HepG2 (cell line): ENCODE measurements around the gene MAPK8IP3. TPM values are rescaled to one million over a fixed set of nuclear protein-coding genes. Genes with fewer than 3 reads are reported as not detected.

Source experiments
- NFYC ChIP-seq: IDR thresholded peaks from 2 replicates; pipeline ENCODE4 v1.6.1; 2016; ENCODE audit warnings: missing genetic modification reagents, missing compliant biosample characterization
- NR2F1 ChIP-seq, 2 experiments: fragments of 450-650 bp in 1 of 2; formaldehyde crosslinking in 1 of 2; IDR thresholded peaks; 2 replicates each; pipeline versions ENCODE4 v1.5.0 to v1.6.1; 2016 to 2020; ENCODE audit warnings: mild to moderate bottlenecking in 1 of 2, missing compliant biosample characterization in 1 of 2, missing genetic modification reagents in 1 of 2, moderate library complexity in 1 of 2
- NR2F2 ChIP-seq: IDR thresholded peaks from 2 replicates; pipeline ENCODE4 v1.6.1; 2012; ENCODE audit warnings: low read depth, inconsistent platforms, borderline replicate concordance
- NRL ChIP-seq: sonication (generic); formaldehyde crosslinking; IDR thresholded peaks from 2 replicates; pipeline ENCODE4 v1.5.0; 2020; ENCODE audit warnings: missing genetic modification reagents, mild to moderate bottlenecking, moderate library complexity, borderline replicate concordance
- SP1 ChIP-seq, 2 experiments: fragments of 450-650 bp in 1 of 2; sonication (generic) in 1 of 2; formaldehyde crosslinking in 1 of 2; IDR thresholded peaks; 2 replicates each; pipeline versions ENCODE4 v1.4.0 to v1.6.1; 2016 to 2020; ENCODE audit warnings: missing genetic modification reagents in 1 of 2
- SRSF1 ChIP-seq: fragments of 200-400 bp; formaldehyde crosslinking; optimal IDR thresholded peaks from 2 replicates; pipeline ENCODE3; 2017; ENCODE audit warnings: mild to moderate bottlenecking, low read depth, low read length, moderate library complexity
- TBX2 ChIP-seq: sonication (generic); formaldehyde crosslinking; IDR thresholded peaks from 2 replicates; pipeline ENCODE4 v1.5.0; 2020; ENCODE audit warnings: missing genetic modification reagents, mild to moderate bottlenecking, borderline replicate concordance
- ZBTB37 ChIP-seq: sonication (generic); formaldehyde crosslinking; IDR thresholded peaks from 2 replicates; pipeline ENCODE4 v1.4.0; 2020; ENCODE audit warnings: mild to moderate bottlenecking, missing genetic modification reagents
- ZEB1 ChIP-seq: IDR thresholded peaks from 2 replicates; pipeline ENCODE4 v1.6.1; 2012; ENCODE audit warnings: mild to moderate bottlenecking, low read depth, inconsistent platforms; ENCODE audit not compliant: insufficient replicate concordance
- ZIK1 ChIP-seq: sonication (generic); formaldehyde crosslinking; IDR thresholded peaks from 2 replicates; pipeline ENCODE4 v1.5.0; 2020; ENCODE audit warnings: mild to moderate bottlenecking, low read depth, missing genetic modification reagents, borderline replicate concordance
- ZNF660 ChIP-seq: sonication (generic); formaldehyde crosslinking; IDR thresholded peaks from 2 replicates; pipeline ENCODE4 v1.5.1; 2020; ENCODE audit warnings: mild to moderate bottlenecking, low read depth, missing genetic modification reagents, borderline replicate concordance
- ZNF782 ChIP-seq: sonication (generic); formaldehyde crosslinking; IDR thresholded peaks from 2 replicates; pipeline ENCODE4 v1.4.0; 2020; ENCODE audit warnings: missing genetic modification reagents, mild to moderate bottlenecking, borderline replicate concordance
- polyA plus RNA-seq, 8 experiments: library from polyadenylated mRNA; depleted of rRNA in 3 of 8; stranded (reverse) in 7 of 8; unstranded in 1 of 8; fragments of >200 nt; fragmentation: Illumina TruSeq in 4 of 8; extraction: Trizol in 4 of 8; gene quantifications; 2 replicates each; pipeline versions ENCODE4 v1.2.1 to v1.2.3, GENCODE V29; 2011 to 2016; ENCODE audit warnings: low read depth in 4 of 8, missing spikeins in 1 of 8, mixed read lengths in 1 of 8; ENCODE audit not compliant: insufficient read depth in 1 of 8
- total RNA-seq, 5 experiments: library from RNA; depleted of rRNA; stranded (reverse); fragments of >200 nt; fragmentation: Illumina TruSeq; extraction: Trizol; gene quantifications; 2 replicates each; pipeline ENCODE4 v1.2.3, GENCODE V29; 2016; ENCODE audit warnings: low read depth in 1 of 5
- TF ChIP-seq, protein P1 (sequence below): sonication (generic); formaldehyde crosslinking; conservative IDR thresholded peaks from 2 replicates; pipeline ENCODE4 v1.8.0; 2022; ENCODE audit warnings: missing genetic modification reagents
- TF ChIP-seq, protein P2 (sequence below): sonication (generic); formaldehyde crosslinking; conservative IDR thresholded peaks from 2 replicates; pipeline ENCODE4 v1.4.0; 2020; ENCODE audit warnings: mild to moderate bottlenecking, missing genetic modification reagents, moderate library complexity
- TF ChIP-seq, protein P3 (sequence below): sonication (generic); formaldehyde crosslinking; IDR thresholded peaks from 2 replicates; pipeline ENCODE4 v1.5.0; 2020; ENCODE audit warnings: mild to moderate bottlenecking, missing genetic modification reagents
- TF ChIP-seq, protein P4 (sequence below): IDR thresholded peaks from 2 replicates; pipeline ENCODE4 v1.6.1; 2016; ENCODE audit warnings: low read depth

Gene MAPK8IP3
- total and polyA plus RNA-seq, 2 of the 13 experiments (the other 11 are each of a cell fraction or from before 2014, with no cell fraction given): 25.1 to 41.7 TPM

- TF ChIP-seq SRSF1 (peak; percentile 64), ZBTB37 (CRISPR knock-in tag) (peak; percentile 87), NR2F2 (0 out of 2 replicates have a peak, but pooled peaks have one; percentile 31), ZEB1 (peak; percentile 93), NR2F1 (CRISPR knock-in tag; IDR thresholded peaks at IDR 0.05) (peak; percentile 34 to 48; a peak in 3 of 4 replicates), TBX2 (CRISPR knock-in tag) (peak; percentile 36), SP1 (IDR thresholded peaks at IDR 0.05) (no peak), SP1 (CRISPR knock-in tag; IDR thresholded peaks at IDR 0.05) (peak; percentile 54), ZNF782 (peak; percentile 66; the same call in 1 of the 2 replicates), NRL (CRISPR knock-in tag) (peak; percentile 57; the same call in 1 of the 2 replicates), NFYC (CRISPR knock-in tag) (no peak), ZIK1 (no peak), ZNF660 (no peak)
- TF ChIP-seq, protein P1, sequence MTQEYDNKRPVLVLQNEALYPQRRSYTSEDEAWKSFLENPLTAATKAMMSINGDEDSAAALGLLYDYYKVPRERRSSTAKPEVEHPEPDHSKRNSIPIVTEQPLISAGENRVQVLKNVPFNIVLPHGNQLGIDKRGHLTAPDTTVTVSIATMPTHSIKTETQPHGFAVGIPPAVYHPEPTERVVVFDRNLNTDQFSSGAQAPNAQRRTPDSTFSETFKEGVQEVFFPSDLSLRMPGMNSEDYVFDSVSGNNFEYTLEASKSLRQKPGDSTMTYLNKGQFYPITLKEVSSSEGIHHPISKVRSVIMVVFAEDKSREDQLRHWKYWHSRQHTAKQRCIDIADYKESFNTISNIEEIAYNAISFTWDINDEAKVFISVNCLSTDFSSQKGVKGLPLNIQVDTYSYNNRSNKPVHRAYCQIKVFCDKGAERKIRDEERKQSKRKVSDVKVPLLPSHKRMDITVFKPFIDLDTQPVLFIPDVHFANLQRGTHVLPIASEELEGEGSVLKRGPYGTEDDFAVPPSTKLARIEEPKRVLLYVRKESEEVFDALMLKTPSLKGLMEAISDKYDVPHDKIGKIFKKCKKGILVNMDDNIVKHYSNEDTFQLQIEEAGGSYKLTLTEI: no peak
- TF ChIP-seq, protein P2, sequence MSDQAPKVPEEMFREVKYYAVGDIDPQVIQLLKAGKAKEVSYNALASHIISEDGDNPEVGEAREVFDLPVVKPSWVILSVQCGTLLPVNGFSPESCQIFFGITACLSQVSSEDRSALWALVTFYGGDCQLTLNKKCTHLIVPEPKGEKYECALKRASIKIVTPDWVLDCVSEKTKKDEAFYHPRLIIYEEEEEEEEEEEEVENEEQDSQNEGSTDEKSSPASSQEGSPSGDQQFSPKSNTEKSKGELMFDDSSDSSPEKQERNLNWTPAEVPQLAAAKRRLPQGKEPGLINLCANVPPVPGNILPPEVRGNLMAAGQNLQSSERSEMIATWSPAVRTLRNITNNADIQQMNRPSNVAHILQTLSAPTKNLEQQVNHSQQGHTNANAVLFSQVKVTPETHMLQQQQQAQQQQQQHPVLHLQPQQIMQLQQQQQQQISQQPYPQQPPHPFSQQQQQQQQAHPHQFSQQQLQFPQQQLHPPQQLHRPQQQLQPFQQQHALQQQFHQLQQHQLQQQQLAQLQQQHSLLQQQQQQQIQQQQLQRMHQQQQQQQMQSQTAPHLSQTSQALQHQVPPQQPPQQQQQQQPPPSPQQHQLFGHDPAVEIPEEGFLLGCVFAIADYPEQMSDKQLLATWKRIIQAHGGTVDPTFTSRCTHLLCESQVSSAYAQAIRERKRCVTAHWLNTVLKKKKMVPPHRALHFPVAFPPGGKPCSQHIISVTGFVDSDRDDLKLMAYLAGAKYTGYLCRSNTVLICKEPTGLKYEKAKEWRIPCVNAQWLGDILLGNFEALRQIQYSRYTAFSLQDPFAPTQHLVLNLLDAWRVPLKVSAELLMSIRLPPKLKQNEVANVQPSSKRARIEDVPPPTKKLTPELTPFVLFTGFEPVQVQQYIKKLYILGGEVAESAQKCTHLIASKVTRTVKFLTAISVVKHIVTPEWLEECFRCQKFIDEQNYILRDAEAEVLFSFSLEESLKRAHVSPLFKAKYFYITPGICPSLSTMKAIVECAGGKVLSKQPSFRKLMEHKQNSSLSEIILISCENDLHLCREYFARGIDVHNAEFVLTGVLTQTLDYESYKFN (CRISPR knock-in tag): peak; percentile 84
- TF ChIP-seq, protein P3, sequence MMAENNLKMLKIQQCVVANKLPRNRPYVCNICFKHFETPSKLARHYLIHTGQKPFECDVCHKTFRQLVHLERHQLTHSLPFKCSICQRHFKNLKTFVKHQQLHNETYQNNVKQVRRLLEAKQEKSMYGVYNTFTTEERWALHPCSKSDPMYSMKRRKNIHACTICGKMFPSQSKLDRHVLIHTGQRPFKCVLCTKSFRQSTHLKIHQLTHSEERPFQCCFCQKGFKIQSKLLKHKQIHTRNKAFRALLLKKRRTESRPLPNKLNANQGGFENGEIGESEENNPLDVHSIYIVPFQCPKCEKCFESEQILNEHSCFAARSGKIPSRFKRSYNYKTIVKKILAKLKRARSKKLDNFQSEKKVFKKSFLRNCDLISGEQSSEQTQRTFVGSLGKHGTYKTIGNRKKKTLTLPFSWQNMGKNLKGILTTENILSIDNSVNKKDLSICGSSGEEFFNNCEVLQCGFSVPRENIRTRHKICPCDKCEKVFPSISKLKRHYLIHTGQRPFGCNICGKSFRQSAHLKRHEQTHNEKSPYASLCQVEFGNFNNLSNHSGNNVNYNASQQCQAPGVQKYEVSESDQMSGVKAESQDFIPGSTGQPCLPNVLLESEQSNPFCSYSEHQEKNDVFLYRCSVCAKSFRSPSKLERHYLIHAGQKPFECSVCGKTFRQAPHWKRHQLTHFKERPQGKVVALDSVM (CRISPR knock-in tag): peak; percentile 47
- TF ChIP-seq, protein P4, sequence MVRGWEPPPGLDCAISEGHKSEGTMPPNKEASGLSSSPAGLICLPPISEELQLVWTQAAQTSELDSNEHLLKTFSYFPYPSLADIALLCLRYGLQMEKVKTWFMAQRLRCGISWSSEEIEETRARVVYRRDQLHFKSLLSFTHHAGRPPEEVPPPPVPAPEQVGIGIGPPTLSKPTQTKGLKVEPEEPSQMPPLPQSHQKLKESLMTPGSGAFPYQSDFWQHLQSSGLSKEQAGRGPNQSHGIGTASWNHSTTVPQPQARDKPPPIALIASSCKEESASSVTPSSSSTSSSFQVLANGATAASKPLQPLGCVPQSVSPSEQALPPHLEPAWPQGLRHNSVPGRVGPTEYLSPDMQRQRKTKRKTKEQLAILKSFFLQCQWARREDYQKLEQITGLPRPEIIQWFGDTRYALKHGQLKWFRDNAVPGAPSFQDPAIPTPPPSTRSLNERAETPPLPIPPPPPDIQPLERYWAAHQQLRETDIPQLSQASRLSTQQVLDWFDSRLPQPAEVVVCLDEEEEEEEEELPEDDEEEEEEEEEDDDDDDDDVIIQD (CRISPR knock-in tag): 0 out of 2 replicates have a peak, but pooled peaks have one; percentile 39
Observed at GRCh38 chr16:1794221-1794871, 88.4 kb downstream of the MAPK8IP3 start (continued).
